HS-27A (cell line): Measurements from ENCODE around the gene IGDCC3.
"Not testable (repeated sequence)": the region's sequence is repeated elsewhere in the genome, so short reads cannot be mapped to it uniquely, and the experiment has no call there.

ENCODE experiments used
- DNase-seq: peaks from one replicate; pipeline ENCODE4 v3.0.0-alpha.2; 2012; ENCODE audit warnings: low read depth, missing footprints

IGDCC3 gene

GRCh38 chr15:65406424-65407000 is 28.7 kb upstream of the IGDCC3 start:
- no peak for DNase-seq

GRCh38 chr15:65405791-65406423 is 28.1 kb upstream of the IGDCC3 start:
- DNase-seq: no peak

DNA sequence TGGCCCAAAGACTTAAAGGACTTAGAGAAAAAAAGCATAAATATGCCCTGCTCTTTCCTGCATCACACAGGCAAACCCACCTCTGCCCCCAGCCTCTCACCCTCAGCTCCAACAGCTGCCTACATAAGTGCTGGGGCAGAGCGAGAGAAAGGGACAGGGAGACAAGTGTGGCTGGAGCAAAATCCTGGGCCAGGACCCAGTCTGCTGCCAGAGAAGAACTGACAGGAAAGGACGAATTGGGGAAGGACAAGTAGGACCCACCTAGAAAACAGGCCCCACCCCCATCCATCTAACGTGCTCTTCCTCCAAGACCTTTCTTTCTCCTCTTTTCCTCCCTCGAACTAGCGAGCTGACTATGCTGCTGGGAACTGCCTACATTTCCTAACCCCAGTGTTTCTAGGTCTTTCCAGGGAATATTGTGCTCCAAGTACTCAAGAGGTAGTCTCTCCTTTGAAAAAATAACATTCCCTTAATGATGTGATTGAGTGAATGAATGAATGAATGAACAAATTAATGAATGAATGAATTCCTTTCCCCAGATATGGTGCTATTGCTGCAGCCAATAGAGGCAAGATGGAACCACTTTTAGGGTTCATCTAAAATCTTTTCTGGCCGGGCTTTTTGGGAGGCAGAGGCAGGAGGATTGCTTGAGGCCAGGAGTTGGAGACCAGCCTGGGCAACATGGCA is 26.5 kb upstream of the IGDCC3 start:
- no peak for DNase-seq

DNA sequence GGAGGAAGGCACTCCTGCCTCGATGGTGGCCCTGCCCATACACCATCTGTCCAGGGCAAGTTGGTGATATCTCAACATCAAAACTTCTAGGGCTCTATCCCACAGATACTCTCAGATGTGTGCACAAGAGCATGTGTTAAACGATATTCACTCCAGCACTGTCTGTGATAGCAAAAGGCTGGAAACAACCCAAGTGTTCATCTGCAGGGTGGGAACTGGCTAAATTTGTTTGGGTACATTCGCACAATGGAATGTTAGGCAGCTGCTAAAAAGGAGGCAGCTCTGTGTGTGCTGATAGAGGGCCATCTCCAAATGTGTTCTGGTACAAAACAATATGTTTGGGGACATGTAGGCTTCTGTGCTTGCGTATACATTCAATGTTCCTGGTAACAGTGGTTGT is 25.2 kb upstream of the IGDCC3 start:
- DNase-seq: no peak

GRCh38 chr15:65401611-65402240 is 23.9 kb upstream of the IGDCC3 start:
- no peak for DNase-seq

GRCh38 chr15:65400760-65401610 is 23.2 kb upstream of the IGDCC3 start:
- no peak for DNase-seq

DNA sequence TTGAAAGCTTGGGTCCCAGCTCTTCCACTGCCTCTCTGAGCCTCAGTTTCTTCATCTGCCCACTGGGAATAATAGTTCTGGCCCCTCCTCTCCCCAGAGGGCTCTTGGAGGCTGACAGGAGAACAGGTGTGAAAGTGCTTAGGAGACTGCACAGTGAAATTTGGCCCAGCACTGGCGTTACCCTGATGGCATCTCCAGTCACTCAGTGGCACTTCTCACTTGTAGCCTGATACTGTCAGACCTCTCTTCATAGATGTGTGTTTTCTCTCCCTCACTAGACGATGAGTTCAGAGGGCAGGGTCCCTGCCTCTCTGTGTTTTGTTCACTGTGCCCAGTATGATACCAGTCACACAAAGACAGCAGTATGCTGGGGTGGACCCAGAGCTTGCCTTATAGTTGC is 22.2 kb upstream of the IGDCC3 start:
- no peak for DNase-seq

DNA sequence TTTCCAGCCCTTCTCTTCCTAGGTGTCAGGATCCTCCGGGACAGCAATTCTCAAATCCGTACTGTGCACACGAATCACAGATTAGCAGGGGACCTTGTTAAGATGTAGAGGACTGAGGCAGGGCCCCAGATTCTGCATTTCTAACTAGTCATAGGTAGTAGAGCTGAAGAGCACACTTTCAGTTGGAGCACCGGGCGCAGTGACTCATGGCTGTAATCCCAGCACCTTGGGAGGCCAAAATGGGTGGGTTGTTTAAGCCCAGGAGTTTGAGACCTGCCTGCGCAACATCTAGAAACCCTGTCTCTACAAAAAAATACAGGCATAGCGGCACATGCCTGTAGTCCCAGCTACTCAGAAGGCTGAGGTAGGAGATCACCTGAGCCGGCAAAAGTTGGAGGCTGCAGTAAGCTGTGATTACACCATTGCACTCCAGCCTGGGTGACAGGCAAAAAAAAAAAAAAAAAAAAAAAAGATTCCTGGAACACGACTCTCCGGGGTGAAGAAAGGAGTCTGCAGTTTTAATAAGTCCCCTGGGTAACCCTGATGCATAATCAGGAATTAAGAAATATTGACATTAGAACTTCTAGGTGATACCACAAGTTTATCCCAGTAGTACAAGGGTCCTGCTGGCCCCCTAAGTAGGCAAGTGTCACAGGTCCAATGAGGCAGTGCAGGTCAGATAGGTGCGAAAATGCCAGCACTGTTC is 21.4 kb upstream of the IGDCC3 start:
- no peak for DNase-seq

DNA sequence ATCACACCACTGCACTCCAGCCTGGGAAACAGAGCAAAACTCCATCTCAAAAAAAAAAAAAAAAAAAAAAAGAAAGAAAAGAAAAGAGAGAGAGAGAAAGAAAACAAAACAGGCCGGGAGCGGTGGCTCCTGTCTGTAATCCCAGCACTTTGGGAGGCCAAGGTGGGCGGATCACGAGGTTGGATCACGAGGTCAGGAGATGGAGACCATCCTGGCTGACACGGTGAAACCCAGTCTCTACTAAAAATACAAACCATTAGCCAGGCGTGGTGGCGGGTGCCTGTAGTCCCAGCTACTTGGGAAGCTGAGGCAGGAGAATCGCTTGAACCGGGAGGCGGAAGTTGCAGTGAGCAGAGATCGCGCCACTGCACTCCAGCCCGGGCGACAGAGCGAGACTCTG is 20.7 kb upstream of the IGDCC3 start:
- DNase-seq: not testable (repeated sequence)

DNA sequence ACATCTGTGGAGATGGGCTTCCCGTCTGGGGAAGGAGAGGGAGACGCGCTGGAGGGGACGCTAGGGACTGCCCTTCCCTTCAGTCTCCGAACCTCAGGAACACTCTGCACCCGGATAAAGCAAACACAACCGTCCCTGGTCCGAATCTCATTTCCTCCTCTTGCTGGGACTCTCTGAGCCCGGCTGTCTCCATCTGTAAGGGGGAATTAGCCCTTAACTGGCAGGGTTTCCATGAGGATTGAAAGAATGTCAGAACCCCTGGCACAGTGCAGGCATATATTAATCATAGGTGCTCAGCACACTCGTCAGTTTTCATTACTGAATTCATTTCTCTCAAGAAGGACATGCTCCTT is 19.1 kb upstream of the IGDCC3 start:
- DNase-seq: no peak

DNA sequence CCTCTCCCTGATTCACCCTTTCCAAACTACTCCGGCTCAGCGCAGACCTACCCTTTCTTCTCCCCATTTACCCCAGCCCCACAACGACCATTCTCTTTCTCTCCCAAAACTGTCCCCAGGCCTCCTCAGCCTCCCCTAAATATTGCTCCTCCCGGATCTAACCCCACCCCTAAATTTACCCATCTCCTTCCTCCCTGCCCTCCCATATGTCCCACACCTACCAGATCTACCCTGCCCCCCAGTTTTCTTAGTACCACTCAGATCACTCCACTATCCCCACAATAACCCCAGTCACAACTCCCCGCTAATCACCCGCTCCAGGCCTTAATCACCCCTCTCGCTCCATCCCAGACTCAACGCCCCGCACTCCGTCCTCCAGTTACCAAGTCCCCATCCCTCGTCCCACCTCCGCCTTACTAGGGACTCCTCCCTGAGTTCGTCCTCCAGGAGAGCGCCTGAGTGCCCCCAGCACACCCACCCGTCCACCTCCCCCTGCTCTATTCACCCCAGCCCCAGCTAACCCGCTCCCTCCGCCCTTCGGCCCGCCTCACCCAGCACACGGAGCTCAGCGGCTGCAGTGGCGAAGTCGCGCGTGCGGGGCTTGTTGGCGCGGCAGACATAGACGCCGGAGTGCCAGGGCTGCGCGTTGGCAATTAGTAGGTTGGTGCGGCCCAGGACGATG is 18.6 kb upstream of the IGDCC3 start:
- DNase-seq: no peak

DNA sequence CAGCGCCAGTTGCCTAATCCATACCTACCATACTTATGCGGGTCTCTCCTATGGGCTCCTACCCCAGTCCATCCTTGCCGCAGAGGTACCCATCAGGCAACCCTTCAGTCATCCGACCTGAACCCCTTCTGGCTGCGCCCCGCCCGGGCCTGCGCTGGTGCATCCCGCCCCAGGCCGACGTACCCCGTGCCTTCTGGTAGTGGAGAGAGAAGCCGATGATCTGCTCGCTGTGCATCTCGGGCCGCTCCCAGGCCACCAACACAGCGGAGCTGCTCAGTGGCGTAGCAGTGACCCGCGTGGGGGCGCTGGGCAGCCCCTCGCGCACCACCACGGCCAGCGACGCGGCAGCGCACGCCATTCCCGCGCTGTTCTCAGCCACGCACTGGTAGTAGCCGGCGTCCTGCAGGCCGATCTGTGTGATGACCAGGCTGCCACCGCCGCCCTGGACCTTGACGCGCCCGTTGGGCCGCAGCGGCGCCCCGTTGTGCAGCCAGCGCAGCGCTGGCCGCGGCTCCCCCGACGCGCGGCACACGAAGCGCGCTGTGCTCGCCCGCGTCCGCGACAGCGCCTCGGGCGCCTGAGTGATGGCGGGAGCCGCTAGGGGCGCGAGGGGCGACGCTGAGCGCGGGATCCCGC is 17.9 kb upstream of the IGDCC3 start:
- no peak for DNase-seq

DNA sequence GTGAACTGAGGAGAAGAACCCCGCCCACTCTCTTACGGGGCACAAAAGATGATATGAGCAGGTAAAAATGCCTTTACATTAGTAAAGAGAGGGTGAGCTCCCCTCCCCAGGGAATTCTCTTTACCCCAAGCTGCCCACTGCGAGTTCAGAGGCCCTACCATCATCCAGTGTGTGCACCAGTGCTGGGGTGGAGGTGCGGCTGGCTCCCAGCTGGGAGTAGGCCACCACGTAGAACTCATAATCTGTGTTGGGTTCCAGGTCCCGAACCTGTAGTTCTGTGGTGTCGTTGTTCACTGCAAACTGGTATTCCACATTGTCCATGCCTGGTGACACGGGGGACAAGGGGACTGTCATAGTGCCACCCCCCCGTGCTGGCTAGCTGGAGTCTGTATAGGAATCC is 17.1 kb upstream of the IGDCC3 start:
- no peak for DNase-seq

GRCh38 chr15:65394280-65394789 is 16.5 kb upstream of the IGDCC3 start:
- no peak for DNase-seq

GRCh38 chr15:65393557-65393956 is 15.8 kb upstream of the IGDCC3 start:
- DNase-seq: no peak

- no peak for DNase-seq
Measured at GRCh38 chr15:65393091-65393490, 15.3 kb upstream of the IGDCC3 start.

DNA sequence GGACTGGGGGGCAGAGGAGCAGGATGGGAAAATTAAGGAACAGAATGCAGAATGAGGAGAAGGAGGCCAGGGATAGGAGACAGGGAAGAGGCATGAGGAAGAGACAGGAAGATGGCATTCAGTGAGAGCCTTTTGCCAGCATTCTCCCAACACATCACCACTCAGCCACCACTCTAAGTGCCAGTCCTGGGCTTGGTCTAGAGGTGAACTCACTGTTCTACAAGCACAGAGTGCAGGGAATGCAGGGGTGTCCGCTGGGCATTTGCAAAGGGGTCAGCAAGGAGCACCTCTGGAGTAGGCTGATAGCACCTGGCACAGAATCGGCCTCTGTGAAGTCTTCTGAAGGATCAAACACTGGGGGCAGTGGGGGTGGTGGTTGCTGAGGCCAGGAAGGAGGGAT is 14.6 kb upstream of the IGDCC3 start:
- no peak for DNase-seq

DNA sequence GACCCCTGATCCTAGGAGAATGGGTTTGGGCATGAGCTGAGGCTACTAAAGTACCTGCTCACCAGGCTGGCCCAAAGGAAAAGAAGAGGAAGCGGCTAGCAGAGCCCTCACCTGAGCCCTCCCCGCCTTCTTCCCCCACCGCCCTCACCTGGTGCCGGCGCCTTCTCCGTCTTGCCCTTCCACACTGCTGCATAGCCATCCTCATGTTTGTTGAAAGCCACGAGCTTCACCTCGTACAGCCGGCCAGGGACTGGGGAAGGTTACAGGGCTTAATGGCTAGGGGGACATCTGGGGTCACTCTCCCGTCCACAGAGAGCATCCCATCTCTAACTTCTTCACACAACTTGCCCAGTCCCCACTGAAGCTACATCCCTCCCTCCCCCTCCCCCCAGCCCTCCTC is 13.9 kb upstream of the IGDCC3 start:
- no peak for DNase-seq

- no peak for DNase-seq
Measured at GRCh38 chr15:65390447-65390846, 12.6 kb upstream of the IGDCC3 start.

GRCh38 chr15:65389226-65389625 is 11.4 kb upstream of the IGDCC3 start:
- no peak for DNase-seq
